ENCODE results near the gene GALT.

GRCh38 chr9:34603610-34604231 is 42.8 kb upstream of the GALT start:
- TF ChIP-seq, protein P1, sequence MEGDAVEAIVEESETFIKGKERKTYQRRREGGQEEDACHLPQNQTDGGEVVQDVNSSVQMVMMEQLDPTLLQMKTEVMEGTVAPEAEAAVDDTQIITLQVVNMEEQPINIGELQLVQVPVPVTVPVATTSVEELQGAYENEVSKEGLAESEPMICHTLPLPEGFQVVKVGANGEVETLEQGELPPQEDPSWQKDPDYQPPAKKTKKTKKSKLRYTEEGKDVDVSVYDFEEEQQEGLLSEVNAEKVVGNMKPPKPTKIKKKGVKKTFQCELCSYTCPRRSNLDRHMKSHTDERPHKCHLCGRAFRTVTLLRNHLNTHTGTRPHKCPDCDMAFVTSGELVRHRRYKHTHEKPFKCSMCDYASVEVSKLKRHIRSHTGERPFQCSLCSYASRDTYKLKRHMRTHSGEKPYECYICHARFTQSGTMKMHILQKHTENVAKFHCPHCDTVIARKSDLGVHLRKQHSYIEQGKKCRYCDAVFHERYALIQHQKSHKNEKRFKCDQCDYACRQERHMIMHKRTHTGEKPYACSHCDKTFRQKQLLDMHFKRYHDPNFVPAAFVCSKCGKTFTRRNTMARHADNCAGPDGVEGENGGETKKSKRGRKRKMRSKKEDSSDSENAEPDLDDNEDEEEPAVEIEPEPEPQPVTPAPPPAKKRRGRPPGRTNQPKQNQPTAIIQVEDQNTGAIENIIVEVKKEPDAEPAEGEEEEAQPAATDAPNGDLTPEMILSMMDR (IDR thresholded peaks at IDR 0.05): peak; percentile 85 to 92 (median 90)
- TF ChIP-seq POLR2AphosphoS5 (IDR thresholded peaks at IDR 0.05; ENCODE audit: insufficient read depth in 1 of 2, low read depth in 1 of 2): peak in 1 of 2 donors; percentile 40
- no peak for TF ChIP-seq POLR2A (IDR thresholded peaks at IDR 0.05)

All from vagina (tissue), 2 donors.